ENCODE results near the gene C10orf143. TPM values are rescaled to one million over a fixed set of nuclear protein-coding genes. Genes with fewer than 3 reads are reported as not detected.
A peak's percentile ranks its signal among the peaks of the same experiment; 100 is the strongest.

Gene C10orf143
- total RNA-seq, 4 donors from 2014 or later = 1.6 to 5.8 (median 3.7) TPM; not detected in 1

DNA sequence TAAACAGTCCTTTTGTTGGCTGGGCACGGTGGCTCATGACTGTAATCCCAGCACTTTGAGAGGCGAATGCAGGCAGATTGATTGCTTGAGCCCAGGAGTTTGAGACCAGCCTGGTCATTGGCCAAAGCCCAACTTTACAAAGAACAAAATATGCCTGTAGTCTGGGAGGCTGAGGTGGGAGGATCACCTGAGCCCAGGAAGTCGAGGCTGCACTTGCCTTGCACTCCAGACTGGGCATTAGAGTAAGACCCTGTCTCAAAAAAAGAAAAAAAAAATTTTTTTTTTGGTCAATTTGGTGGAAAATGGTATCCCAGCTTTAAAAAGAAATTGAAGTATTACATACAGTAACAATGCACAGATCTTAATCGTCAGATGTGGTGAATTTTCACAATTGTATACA, 30.4 kb upstream of the C10orf143 start:
- DNase-seq = no peak
- H3K9me3 ChIP-seq = no peaks in the 10 kb centered on the region
- no peak overlapping the region for H3K4me3 ChIP-seq
- no peak for TF ChIP-seq POLR2A (IDR thresholded peaks at IDR 0.05)
- TF ChIP-seq, protein P1, sequence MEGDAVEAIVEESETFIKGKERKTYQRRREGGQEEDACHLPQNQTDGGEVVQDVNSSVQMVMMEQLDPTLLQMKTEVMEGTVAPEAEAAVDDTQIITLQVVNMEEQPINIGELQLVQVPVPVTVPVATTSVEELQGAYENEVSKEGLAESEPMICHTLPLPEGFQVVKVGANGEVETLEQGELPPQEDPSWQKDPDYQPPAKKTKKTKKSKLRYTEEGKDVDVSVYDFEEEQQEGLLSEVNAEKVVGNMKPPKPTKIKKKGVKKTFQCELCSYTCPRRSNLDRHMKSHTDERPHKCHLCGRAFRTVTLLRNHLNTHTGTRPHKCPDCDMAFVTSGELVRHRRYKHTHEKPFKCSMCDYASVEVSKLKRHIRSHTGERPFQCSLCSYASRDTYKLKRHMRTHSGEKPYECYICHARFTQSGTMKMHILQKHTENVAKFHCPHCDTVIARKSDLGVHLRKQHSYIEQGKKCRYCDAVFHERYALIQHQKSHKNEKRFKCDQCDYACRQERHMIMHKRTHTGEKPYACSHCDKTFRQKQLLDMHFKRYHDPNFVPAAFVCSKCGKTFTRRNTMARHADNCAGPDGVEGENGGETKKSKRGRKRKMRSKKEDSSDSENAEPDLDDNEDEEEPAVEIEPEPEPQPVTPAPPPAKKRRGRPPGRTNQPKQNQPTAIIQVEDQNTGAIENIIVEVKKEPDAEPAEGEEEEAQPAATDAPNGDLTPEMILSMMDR (IDR thresholded peaks at IDR 0.05) = no peak
- H3K36me3 ChIP-seq = peaks cover 0 to 16% (median 0%) of the 10 kb centered on the region in 3 donors
- H3K27ac ChIP-seq = no peak overlapping the region
- peaks cover 0 to 45% (median 18%) of the 10 kb centered on the region in 4 donors for H3K4me1 ChIP-seq
- no peaks in the 10 kb centered on the region for H3K27me3 ChIP-seq

DNA sequence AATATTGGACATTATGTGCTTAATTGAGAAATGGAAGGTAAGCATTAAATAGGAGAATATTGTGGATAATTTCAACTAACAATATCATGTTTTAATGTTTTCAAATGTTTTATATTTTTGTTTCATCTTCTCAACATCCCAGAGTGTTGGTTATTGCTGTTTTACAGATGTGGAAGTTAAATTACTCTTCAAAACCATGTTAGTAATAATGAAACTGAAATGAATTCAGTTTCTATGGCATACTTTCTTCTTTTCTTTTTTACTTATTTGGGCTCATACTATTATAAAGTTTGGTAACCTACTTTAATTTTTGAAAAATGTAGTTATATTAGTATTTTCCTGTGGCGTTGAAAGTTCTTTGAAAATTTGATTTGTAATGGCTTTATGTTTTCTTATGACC, 29.8 kb upstream of the C10orf143 start:
- Histone ChIP-seq H3K4me1 (peaks cover 0 to 49% (median 17%) of the 10 kb centered on the region in 4 donors), H3K36me3 (peaks cover 0 to 9% (median 0%) of the 10 kb centered on the region in 3 donors), H3K27me3 (no peaks in the 10 kb centered on the region), H3K9me3 (no peaks in the 10 kb centered on the region), H3K27ac (no peak overlapping the region), H3K4me3 (no peak overlapping the region)
- DNase-seq = no peak
- TF ChIP-seq, protein P1 (IDR thresholded peaks at IDR 0.05) = no peak

DNA sequence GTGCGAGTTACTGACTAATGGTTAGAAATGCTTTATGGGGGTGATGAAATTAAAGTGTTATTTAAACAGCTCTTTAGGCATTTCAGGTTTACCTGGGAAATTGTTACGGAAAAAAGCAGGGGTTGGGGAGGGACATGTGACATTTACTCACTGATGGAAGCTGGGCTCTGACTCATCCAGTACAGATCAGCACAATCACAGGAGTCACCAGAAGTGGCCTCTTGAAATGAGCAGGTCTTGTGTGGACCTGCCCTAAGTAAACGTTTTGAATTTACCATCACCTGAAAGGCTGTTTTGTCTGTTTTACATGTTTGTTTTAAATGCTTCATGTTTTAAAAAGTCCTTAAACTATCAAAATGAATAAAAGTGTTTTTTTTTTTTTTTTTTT, 27.8 kb upstream of the C10orf143 start:
- TF ChIP-seq, protein P1 (IDR thresholded peaks at IDR 0.05) = no peak
- no peak for TF ChIP-seq POLR2A (IDR thresholded peaks at IDR 0.05)

DNA sequence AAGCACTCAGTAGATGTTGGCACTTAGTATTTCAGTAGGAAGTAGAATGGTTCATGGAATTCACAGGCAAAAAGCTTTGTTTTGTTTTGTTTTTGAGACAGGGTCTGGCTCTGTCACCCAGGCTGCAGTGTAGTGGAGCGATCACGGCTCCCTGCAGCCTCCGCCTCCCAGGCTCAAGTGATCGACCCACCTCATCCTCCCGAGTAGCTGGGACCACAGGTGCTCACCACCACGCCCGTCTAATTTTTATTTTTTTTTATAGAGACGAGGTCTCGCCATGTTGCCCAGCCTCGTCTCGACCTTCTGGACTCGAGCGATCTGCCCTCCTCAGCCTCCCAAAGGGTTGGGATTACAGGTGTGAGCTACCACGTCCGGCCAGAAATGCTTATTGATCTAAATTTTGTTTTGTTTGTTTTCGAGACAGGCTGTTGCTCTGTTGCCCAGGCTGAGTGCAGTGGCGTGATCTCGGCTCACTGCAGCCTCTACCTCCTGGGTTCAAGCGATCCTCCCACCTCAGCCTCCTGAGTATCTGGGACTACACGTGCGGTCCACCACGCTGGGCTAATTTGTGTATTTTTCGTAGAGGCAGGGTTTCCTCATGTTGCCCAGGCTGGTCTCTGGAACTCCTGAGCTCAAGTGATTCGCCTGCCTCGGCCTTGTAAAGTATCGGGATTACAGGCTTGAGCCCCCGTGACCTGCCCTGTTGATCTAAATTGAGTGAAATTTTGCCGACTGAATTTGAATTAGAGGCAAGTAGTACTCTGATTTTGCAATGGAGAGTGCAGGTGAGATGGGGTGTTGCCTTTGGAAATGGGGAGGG, 27.2 kb upstream of the C10orf143 start:
- DNase-seq = no peak
- peak overlapping the region in 2 of 4 donors; percentile 70 to 86 for H3K4me3 ChIP-seq

More for the DNA sequence above, 27.8 kb upstream of the C10orf143 start:
- H3K27ac ChIP-seq = no peak overlapping the region
- no peak overlapping the region for H3K4me3 ChIP-seq
- H3K27me3 ChIP-seq = no peaks in the 10 kb centered on the region
- peaks cover 0 to 5% (median 0%) of the 10 kb centered on the region in 3 donors for H3K36me3 ChIP-seq
- no peaks in the 10 kb centered on the region for H3K9me3 ChIP-seq
- peak in 1 of 3 donors; percentile 57 for DNase-seq
- peaks cover 0 to 50% (median 16%) of the 10 kb centered on the region in 4 donors for H3K4me1 ChIP-seq

DNA sequence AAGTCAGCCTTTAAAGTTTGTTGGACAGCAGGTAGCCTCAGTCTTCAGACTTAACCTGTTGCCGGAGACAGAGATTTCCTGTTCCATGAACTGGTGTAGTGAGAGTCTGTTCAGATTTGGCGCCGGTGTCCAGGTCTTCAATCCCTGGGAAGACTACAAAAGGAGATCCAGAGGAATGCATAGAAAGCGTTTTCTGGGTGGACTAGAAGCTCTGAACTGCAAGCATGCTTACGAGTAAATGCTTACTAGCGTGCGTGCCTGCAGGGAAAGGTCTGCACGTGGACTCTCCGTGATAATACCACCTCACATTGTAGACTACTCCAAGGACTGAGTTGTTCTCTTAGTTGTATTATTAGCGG, 26.4 kb upstream of the C10orf143 start:
- no peaks in the 10 kb centered on the region for H3K9me3 ChIP-seq
- TF ChIP-seq POLR2A (IDR thresholded peaks at IDR 0.05) = no peak
- TF ChIP-seq, protein P1 (IDR thresholded peaks at IDR 0.05) = no peak
- peaks cover 0 to 1% (median 0%) of the 10 kb centered on the region in 3 donors for H3K36me3 ChIP-seq
- peak overlapping the region; percentile 69 to 87 (median 76) for H3K27ac ChIP-seq
- no peak for DNase-seq
- no peaks in the 10 kb centered on the region for H3K27me3 ChIP-seq
- H3K4me3 ChIP-seq = peak overlapping the region; percentile 70 to 91 (median 84)
- peaks cover 0 to 45% (median 16%) of the 10 kb centered on the region in 4 donors for H3K4me1 ChIP-seq

More for the DNA sequence above, 27.2 kb upstream of the C10orf143 start:
- Histone ChIP-seq H3K36me3 (peaks cover 0 to 5% (median 0%) of the 10 kb centered on the region in 3 donors), H3K27me3 (no peaks in the 10 kb centered on the region), H3K9me3 (no peaks in the 10 kb centered on the region), H3K27ac (no peak overlapping the region), H3K4me1 (peaks cover 0 to 50% (median 16%) of the 10 kb centered on the region in 4 donors)
- no peak for TF ChIP-seq POLR2A (IDR thresholded peaks at IDR 0.05)
- TF ChIP-seq, protein P1 (IDR thresholded peaks at IDR 0.05) = no peak

Data from Peyer's patch (tissue), 4 donors.